ENCODE results near the gene HCK.

Gene HCK

GRCh38 chr20:32079655-32080109, 27.6 kb downstream of the HCK start:
- FAIRE-seq (no peak), DNase-seq (ENCODE audit: insufficient read length, low spot score) (no peak)
- no peak for TF ChIP-seq POLR2A (IDR thresholded peaks at IDR 0.05; ENCODE audit: low read depth, low read length)

DNA sequence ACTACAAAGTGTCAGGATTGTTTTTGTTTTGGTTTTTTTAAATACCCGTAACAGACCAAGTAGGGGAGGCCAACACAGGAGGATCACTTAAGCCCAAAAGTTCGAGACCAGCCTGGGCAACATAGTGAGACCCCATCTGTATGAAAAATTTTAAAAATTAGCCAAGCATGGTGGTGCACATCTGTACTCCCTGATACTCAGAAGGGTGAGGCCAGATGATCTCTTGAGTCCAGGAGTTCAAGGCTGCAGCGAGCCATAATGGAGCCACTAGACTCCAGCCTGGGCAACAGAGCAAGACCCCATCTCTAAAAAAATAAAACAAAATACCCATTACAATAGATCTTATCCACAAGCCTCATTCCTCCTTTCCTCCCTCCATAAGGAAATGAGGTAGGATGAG, 28.7 kb downstream of the HCK start:
- no peak for DNase-seq (ENCODE audit: insufficient read length, low spot score)
- no peak for TF ChIP-seq POLR2A (IDR thresholded peaks at IDR 0.05; ENCODE audit: low read depth, low read length)
- no peak for FAIRE-seq

DNA sequence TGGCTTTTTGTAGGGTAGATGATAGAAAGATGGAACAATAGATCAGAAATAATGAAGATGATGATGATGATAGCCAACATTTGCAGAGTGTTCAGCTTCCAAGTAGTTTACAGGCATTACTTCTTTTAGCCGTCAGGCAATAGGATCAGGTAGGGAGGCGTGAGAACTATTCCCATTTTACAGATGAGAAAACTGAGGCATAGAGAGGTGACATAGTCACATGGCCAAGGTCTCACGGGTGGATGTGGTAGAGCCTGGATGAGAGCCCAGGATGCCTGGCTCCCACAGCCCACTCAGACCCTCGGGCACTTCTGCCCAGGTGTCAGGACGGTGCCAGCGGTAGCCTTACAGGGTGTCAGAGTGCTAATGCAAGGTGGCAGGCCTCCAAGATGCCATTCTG, 31.4 kb downstream of the HCK start:
- no peak for TF ChIP-seq POLR2A (IDR thresholded peaks at IDR 0.05; ENCODE audit: low read depth, low read length)
- FAIRE-seq (no peak), DNase-seq (ENCODE audit: insufficient read length, low spot score) (no peak)

DNA sequence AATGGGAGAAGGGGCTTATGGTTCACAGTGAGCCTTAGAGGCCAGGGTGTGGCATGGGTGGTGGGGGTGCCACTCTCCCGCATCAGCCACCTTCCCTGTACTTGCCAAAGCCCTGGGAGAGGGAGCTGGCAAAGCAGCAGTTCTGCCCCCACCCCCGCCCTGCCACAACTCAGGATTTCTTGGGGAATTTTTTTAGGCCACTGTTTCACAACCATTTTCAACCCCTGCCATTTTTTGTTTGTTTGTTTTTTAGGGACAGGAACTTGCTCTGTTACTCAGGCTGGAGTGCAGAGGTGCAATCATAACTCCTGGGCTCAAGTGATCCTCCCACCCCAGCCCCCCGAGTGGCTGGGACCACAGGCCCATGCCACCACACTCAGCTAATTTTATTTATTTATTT, 35.0 kb downstream of the HCK start:
- FAIRE-seq = no peak
- TF ChIP-seq POLR2A (IDR thresholded peaks at IDR 0.05; ENCODE audit: low read depth, low read length) = no peak
- no peak for DNase-seq (ENCODE audit: insufficient read length, low spot score)

DNA sequence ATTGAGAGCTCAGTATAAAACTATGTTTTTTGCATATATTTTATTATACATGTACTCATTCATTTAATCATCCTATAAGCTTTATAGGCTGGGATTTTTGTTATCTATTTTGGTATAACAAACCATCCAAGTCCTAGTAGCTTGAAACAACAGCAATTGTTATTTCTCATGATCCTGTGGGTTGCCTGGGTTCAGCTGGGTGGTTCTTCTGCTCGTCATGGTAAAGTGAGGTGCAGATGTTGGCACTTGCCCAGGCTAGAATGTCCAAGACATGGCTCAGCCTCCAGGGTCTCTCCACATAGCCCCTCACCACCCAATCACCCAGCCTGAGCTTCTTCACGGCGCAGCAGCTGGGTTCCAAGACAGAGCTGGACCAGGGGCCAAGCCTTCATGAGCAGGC, 36.7 kb downstream of the HCK start:
- DNase-seq (ENCODE audit: insufficient read length, low spot score) (no peak), FAIRE-seq (no peak)
- no peak for TF ChIP-seq POLR2A (IDR thresholded peaks at IDR 0.05; ENCODE audit: low read depth, low read length)

DNA sequence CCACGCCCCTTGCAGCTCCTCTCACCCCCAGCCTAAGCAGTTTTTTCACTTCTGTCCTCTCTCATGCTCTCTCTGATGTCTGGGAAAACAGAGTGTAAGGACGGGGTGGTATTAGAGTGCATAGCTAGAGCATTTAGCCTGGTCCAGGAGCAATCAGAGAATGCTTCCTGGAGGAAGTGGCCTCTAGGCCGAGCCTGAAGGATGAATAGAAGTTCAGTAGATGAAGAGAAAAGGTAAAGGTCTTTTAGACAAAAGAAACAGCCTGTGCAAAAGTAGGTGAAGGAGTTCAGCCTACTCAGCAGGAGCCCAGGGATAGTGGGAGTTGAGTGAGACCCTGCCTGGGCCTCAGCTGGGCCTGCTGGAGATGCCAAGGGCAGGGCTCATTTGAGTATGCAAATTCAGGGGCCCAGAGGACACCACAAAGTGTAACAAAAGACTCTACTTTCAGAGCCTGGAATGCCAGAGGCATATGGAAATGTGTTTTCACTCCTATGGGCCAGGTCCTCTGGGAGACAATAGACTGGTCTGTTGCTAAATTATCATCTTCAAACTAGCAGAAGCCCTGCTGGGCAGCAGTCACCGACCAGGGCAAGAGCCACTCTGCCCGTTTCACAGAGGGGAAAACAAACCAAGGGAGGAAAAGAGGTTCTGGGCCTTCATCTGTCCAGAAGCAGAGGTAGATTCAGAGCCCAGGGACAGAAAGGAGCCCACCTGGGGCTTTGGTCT, 37.8 kb downstream of the HCK start:
- FAIRE-seq = no peak
- no peak for TF ChIP-seq POLR2A (IDR thresholded peaks at IDR 0.05; ENCODE audit: low read depth, low read length)
- DNase-seq (ENCODE audit: insufficient read length, low spot score) = no peak

- DNase-seq (ENCODE audit: insufficient read length, low spot score) (peak; percentile 58), FAIRE-seq (no peak)
- no peak for TF ChIP-seq POLR2A (IDR thresholded peaks at IDR 0.05; ENCODE audit: low read depth, low read length)
These were observed 39.9 kb downstream of the HCK start for GRCh38 chr20:32091888-32092346.

DNA sequence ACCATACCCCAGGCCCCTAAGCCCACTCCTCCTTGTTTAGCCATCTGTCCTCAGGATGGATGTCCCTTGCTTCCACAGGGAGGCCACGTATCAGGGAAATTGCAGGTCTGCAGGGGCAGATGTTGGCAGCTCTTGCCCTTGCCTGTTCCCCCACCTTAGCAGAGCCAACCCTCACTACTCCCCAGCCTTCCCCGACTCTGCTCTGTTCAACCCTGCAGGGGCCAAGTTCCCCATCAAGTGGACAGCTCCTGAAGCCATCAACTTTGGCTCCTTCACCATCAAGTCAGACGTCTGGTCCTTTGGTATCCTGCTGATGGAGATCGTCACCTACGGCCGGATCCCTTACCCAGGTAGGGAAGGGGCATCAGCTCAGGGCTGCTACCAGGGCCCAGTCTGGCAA, 46.7 kb downstream of the HCK start:
- DNase-seq (ENCODE audit: insufficient read length, low spot score) (no peak), FAIRE-seq (no peak)
- no peak for TF ChIP-seq POLR2A (IDR thresholded peaks at IDR 0.05; ENCODE audit: low read depth, low read length)

DNA sequence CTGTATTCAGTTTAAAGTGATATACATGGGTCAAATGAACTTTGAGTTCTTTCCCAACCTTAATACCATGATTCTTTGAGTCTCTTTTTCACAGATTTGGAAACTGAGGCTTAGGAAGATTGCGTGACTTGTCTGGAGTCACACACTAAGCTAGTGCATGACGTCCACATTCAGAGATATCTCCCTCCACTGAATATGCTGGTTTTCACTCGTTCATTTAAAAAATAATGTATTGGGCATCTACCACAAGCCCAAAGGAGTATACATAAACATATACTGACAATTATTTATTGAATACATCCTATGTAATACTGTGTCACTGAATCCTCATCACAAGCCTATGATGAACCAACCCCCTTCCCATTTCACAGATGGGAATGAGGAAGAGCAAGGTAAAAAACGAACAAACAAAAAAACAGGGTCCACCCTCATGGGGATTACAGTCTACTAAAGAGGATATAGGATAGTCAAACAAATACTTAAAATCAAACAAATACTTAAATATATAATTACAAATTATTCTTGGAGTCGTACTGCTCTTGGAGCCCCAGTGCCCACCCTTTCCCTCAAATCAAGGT, 56.9 kb downstream of the HCK start:
- DNase-seq (ENCODE audit: insufficient read length, low spot score) = no peak
- no peak for TF ChIP-seq POLR2A (IDR thresholded peaks at IDR 0.05; ENCODE audit: low read depth, low read length)
- no peak for FAIRE-seq

DNA sequence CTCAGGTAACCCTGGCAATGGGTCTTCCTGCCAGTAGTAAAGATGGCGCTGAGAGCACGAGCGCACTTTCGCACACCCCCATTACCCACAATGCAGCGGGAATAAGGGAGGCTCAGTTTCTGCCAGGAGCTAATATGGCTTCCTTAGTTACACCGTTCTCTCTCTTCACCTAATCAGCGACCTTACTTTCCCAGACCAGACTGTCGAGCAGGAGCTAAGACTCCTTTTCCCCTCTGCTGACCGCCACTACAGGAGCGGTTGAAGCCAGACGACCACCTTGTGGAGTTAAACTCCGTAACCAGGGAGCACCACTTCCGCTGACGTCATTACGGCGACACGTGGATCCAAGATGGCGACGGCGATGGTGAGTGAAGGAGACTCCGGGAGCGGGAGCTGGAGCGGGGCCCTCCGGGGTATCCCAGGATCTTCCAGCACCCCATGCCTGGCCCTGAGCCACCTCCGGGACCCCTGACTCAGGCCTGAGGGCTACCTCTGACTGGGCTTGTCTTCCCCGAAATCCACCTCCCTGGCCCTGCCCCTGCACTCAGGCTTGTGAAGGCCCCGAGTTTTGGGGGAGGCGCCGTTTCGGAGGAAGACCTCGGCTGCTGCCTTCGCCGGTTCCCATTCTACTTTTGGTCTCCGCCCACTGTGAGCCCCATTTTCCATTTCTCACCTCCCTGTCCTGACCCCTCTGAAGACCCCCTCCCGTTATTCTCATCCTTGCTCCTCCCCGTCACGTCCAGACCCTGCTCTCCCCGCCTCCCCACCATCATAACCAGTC, 57.5 kb downstream of the HCK start, which contains the start of gene TM9SF4:
Gene TM9SF4 (plus strand): TSS at position 323 of the 781 bp plus-strand sequence. CDS start 27 bp downstream, at position 350.
- DNase-seq (ENCODE audit: insufficient read length, low spot score) = peak; percentile 64

GRCh38 chr20:32110173-32110704, 58.2 kb downstream of the HCK start:
- FAIRE-seq (no peak), DNase-seq (ENCODE audit: insufficient read length, low spot score) (no peak)
- TF ChIP-seq POLR2A (IDR thresholded peaks at IDR 0.05; ENCODE audit: low read depth, low read length) = no peak

More for the DNA sequence above, 57.5 kb downstream of the HCK start, which contains the start of gene TM9SF4:
- TF ChIP-seq POLR2A (IDR thresholded peaks at IDR 0.05; ENCODE audit: low read depth, low read length) = peak; percentile 75
- no peak for FAIRE-seq

DNA sequence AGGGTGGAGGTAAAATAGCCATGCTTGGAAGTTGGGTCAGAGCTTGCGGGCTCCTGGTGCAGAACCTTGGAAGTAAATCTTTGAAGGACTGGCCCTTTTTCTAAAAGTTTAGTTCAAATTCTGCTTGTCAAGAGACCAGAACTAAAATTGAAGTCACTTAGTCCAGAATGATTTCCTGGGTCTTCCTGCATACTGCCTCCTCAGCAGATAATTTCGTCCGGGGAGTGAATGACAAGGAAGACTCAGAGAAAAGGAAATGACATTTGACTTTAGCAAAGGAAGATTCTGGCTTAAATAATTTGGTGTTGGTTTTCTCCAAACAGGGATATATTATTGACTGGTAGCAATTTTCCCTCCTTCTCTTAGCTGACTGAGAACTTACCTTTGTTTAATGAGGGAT, 58.7 kb downstream of the HCK start:
- DNase-seq (ENCODE audit: insufficient read length, low spot score) (no peak), FAIRE-seq (no peak)
- TF ChIP-seq POLR2A (IDR thresholded peaks at IDR 0.05; ENCODE audit: low read depth, low read length) = no peak

DNA sequence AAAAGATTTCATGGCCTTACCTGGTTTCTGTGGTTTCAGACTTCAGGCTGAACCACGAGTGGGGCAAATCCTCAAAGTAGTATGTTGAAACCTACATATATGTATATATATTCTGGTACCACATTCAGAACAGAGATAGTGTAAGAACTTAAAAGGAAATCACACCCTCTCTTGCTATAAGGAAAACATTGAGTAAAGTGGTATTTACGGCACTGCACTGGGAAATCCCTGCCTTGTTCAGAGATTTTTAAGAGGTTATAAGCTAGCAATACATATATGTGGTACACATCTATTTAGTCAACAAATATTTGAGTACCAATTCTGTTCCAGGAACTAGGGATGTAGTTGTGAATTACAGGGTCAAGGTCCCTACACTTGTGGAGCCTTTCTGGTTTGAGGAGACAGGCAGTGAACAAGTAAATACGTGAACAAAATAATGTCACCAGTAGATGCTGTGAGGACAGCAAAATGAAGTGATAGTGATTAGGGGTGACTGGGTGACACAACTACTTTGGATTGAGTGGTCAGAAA, 59.2 kb downstream of the HCK start:
- FAIRE-seq (no peak), DNase-seq (ENCODE audit: insufficient read length, low spot score) (no peak)
- no peak for TF ChIP-seq POLR2A (IDR thresholded peaks at IDR 0.05; ENCODE audit: low read depth, low read length)

DNA sequence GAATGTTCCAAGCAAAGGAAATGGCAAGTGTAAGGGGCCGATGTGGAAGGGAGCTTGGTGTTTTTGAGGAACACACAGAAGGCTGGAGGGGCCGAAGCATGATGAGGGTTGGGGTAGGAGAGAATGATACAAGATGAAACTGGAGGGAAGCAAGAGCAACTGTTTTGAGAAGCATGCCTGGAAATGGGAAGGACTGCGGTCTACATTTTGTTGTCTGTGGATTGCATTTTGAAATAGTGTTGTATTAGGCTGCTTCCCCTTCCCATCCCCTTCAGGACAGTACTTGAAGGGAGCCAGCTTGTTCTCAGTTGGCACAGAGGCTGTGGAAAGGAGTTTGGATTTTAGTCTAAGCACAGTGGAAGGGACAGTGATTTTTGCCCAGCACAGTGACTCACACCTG, 59.7 kb downstream of the HCK start:
- TF ChIP-seq POLR2A (IDR thresholded peaks at IDR 0.05; ENCODE audit: low read depth, low read length) = no peak
- FAIRE-seq (no peak), DNase-seq (ENCODE audit: insufficient read length, low spot score) (no peak)
